Activated T-helper 1 cell treated with anti-CD3 and anti-CD28 coated beads, Interleukin-2, amount 50 U/mL, for 16 hours (primary cell): ENCODE results near the gene SORBS2.

Source experiments
- DNase-seq, 2 donors: peaks; one replicate each; pipeline ENCODE4 v3.0.0-alpha.2; 2020; ENCODE audit warnings: low read depth in 1 of 2, low spot score in 1 of 2

SORBS2 gene

DNA sequence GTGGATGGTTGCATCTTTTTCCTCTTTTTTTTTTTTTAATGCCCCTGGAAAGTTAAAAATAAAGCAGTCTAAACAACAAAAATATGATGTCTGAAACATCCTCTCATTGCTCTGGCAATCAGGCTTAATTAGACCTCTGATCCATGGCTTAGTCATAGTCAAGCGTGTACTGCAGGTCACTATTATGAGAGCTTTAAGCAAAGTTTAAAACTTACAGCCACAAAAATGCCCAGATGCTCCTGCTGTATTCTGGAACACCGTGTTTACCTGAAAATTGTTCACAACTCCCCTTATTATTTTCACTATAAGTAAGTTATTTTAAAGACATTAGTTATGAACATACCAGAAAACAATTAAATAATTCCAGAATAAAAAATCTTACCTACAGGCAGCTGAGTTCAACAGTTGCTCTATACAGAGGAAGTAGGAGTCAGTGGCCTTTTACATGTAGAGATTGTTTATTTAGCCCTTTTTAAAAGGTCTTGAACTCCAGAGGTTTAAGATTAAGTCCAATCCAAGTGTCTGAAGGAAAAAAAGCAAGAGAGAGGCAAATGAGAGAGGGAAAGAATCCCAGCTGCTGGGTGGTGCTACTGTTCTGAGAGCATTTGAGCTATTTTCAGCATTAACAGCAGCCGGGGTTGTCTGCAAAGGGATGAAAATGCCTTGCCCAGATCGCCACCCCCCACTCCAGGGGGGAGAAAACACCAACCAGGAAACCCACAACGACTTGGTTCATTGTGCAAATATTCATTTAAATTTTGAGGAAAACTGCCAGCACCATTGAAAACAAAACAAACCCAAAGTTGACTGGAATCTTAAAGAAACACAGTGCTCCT is 36.9 kb downstream of the SORBS2 start:
- no peak for DNase-seq

DNA sequence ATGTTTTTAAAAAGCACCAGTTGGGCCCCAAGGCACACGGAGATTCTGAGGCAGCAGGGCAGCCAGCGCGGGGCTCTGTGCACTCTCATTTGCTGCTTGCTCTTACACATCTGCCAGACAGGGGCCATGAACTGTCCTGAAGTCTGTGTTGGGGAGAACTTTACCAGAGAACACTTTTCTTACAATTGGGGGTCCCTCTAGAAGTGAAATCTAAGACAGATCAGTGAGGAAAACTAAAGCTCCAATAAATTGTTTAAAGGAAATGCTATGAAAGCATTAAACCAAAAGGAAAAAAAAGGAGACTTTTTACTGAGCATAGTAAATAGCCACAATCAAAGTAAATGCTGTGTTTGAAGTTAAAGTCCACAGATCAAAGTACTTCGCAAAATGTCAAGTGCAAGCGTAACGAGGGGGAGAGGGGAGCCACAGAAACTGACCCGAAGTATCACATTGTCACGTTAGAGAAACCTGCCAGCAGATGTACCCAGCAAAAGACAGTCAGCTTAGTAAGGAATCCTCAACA is 37.8 kb downstream of the SORBS2 start:
- DNase-seq = no peak

DNA sequence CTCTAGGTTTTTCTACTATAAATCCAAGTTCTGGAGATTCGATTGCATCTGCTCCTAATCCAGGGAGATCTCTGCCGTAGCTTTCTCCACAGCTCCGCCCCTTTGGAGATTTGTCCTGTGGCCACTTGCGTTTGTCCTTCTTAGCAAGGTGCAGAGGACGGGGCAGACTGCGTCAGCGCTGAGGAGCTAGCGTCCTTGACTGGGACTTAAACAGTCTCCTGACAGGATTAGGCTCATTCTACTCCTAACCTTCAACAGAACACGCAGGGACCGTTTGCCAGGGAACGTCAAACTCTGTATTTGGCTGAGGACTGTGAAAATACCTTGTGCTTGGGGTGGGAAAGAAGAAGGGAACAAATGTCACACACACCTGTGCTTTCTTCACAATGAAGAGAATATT is 38.6 kb downstream of the SORBS2 start:
- DNase-seq = no peak

DNA sequence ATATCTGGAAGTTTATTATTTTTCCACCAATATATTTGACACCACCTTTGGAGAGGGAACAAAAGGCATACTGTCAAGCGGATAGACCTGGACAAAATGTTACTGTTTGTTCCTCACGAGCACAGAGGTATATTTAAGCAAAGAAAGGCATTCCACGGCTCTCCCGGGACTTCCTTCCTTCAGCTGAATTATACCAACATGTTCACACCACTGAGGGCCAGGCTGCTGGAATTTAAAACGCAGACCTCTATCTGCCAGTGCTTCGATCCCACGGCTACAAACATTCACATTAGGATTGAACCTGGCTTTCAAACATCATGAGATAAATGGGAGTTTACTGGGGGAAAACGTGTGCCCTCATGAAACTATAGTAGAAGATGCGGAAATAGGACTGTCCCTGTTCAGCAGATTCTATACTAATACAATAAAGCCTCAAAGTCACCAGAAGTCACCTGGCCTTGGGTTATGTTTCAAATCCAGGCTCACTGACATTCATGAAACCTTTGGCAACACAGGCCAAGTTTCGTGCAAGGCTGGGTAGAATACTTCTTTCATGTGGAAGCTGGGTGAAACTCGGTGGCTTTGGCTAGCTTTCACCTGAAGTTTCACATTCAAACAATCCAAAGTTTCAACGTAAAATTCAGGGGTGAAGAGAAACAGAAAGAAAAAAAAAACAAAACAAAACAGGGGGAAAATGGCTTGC is 39.5 kb downstream of the SORBS2 start:
- no peak for DNase-seq

DNA sequence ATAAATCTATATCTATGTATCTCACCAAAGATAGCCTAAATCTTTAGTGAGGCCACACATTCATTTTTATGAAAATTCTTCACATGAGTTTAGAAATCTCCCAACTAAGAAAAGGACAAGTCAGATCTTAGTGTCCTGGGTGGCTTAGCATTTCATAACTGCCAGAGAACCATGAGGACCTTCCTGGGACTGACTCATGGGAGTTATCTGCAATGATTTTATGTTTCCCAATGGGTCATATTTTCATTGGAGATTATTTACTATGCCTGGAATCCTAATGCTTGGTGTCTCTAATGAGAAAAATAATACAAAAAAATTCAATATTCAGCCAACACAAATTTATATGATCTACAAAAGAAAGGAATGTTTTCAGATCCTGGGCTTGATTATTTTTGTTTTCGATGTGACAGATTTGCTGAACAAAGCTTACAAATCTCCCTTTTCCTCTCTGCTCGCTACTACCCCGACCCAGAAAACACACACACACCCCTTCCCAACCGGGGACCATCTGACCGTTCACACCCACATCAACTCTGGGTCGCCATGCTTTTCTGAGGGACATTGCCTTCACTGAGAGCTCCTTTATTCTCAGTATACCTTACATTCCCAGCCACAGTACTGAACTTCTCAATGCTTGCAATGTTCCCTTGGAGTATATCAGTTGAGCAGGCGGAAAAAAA is 40.1 kb downstream of the SORBS2 start:
- DNase-seq = no peak

DNA sequence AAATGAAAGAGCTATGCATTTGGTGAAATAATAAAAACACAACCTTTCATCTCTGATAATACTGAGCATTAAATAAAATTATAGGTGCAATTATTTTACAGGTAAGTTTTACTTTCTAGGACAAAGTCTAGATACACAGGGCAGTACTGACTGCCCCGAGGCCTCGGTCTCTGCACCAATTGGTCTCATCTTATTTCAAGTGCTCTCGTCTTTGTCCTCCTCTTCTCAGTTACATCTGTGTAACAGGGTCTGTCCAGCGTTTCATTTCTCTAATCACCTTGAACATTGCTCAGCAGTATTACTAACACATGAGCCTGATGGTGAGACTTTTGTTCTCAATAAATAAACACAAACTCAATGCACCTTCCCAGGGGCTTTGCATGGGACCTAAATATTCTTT is 44.5 kb downstream of the SORBS2 start:
- no peak for DNase-seq

DNA sequence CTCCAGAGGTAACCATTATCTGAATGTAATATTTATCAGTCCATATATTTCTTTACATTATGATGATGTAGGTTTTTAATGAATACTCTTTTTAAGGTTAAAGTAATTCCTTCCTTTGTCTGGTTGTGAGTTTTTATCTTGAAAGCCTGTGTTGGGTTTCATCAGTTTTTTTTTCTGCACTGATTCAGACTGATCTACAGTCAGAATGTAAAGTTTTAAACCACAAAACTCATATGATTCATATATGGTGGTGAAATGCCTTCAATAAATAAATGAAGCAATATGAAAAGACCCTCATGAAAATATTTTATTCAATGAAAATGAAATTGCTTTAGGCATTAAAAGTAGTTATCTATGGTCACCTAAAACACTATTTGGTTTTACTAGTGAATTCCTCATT is 47.1 kb downstream of the SORBS2 start:
- no peak for DNase-seq

DNA sequence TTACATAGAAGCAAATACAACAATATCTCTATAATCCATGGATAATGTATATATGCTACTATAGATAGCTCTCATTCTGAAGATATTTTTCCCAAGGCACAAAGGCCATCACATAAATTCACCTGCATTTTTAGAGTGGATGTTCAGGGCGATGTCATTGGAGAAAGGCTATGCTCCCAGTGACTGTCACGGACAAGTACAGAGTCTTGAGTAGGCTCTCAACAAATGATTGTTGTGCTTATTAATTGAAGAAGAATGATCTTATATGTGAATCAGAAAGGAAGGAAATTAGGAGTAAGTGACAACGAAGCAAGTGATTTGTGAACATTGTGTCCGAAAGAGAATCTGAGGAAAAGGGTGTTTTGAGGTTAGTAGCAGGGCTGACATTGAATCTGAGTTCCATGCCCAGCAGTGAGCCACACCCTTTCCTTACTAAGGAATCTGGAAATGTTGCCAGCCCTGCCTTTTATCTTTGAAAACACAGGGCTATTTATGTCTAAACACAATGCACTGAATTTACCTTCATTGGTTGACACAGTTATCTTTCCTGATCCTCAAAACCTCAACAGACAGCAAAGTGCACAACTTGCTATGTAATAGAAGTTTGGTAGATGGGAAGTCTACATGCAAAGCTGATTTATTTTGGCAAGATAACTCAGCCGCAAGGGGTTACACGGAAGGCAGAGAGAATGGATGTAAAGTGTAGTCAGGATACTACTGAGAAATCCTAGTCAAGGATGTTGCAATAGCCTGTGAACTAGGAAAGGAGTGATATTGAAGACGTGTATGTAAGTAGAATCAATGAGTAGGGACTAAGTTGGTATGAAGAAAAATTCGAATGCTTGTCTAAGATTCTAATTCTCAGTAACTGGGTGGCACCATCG is 50.4 kb downstream of the SORBS2 start:
- DNase-seq = no peak

DNA sequence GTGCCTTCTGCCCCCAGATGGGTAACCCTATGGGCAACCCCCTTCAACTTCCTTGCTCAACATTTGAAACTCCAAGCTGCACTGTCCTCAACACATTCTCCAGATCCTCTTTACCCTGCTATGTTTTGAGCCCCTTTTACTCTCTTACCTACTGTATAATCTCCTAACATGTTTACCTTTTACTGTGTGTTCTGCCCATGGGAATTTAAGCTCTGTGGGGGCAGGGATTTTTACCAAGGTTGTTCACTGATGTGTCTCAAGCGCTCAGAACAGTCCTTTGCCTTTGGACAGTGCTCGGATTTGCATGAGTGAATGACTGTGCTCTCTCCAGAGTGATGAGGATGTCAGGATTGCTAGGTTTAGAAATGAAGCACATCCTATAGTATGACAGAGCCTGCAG is 53.2 kb downstream of the SORBS2 start:
- no peak for DNase-seq

DNA sequence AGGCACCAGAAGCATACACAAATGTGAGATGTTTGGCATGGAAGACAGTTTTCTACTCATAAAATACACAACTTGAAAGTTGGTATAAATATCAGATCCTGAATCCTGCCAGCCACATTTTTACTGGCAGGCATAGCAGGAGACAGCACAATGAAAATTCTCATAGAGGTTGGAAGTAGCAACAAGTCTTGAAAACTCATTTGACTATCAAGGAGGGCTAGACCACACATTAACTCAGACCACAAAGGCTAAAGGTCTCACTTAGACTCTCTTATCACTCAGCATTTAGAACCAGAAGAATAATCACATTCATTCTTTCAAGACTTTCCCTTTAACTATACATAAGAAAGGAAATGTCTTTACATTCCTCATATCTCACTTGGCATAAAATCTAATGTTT is 56.5 kb downstream of the SORBS2 start:
- DNase-seq = no peak

DNA sequence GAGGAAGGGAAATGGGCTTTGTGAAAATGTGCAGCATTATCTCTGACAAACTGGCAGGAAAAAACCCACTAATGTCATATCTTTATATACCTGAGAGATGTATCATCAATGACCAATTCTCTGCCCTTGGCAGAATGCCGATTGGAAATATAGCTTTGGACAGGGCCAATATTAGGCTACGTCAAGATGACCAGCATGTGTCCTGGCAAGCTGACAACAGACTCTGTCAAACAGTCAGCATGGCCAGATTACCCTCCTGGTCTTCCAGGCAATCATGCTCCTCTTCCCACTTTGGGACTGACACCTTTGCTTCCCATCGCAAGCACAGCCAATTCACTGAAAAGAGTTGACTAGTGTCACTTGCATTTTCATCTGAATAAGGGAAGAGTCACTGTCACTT is 57.0 kb downstream of the SORBS2 start:
- DNase-seq = no peak

DNA sequence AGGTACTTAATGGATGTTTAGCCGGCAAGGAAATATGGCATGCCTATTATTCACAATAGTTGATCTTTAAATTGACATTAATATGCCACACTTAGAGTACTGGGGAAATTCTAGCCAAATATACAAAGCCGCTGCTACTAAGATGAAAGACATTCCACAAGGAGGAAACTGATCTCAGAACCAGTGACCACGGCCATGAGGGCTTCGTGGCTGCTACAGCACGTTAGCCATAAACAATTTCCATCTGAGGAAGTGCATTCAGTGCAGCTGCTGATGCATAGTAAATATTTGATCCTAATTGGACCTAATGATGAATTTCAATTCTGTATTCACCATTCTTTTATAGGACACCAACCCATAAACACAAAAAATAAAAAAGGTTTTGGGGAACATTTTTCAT is 59.1 kb downstream of the SORBS2 start:
- no peak for DNase-seq

DNA sequence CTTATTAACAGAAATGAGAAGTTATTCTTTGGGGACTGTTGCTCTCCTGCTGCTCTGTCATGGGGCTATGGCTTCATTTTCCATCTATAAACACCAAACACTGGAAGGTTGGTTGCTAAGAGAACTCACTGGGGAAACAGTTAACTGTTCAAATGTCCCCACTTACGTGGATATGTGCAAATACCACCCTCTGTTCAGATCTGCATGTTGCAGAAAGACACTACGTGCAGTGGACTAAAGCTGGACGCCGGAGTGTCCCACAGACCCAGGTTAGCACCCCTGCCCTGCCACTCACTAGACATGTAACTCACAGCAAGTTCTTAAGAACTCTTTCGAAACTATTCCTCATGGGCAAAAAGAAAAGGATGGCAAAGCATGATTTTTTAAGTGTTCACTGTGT is 62.1 kb downstream of the SORBS2 start:
- DNase-seq = no peak

DNA sequence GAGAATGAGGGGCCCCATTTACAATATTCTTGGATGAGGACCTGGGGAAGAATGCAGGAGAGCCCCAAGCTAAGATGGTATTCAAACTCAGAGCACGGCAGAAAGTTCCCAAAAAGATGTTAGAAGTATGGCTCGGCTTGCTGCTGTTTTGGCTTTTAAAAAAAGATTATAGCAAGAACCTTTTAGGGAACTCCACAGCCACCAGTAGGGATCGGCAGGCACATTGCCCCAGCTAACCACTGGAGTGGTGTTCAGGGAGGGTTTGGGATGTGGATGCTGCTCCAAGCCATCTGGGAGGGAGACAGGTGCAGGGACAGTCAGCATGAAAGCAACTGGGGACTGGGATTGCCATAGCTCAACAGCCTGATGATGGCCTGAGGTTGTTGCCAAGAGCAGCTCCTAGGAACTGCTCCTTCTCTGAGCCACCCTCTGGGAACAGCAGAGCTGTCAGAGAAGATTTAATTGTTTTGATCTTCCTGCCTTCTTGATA is 63.0 kb downstream of the SORBS2 start:
- DNase-seq = no peak

DNA sequence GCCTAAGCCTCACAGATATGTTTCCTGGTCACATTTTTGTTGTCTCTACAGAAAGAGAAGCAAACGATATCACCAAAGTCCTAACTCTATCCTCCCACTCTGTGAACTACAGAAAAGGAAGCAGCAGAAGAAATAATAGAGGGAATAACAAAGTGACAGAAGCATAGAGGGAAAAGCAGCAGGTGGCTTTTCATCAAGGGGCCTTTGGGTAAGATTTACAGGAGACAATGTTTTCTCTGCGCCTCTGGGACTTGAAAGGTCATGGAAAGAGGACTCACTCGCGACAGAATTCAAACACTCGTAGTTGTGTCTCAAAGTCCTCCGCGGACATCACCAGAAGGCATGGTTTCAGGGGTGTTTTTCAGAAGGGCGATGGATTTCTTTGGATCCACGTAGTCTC is 66.1 kb downstream of the SORBS2 start:
- no peak for DNase-seq

DNA sequence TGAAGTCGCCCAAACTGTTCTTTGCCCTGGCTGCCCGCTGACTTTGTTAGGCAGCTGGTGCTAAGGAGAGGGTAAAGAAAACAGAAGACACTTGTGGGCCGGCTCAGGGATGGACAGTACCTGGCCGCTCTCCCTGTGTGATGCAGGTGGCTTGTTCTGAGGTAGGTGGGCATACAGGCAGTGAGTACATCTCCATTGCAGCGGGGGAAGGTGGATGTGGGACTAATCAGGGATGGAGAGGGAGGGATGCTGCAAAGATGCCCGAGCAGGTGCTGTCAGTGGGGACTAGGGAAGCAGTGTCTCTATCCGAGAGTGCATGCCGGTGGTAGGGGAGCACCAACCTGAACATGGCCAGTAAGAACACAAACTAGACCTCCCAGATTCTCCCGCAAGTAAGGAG is 67.0 kb downstream of the SORBS2 start:
- DNase-seq = no peak

DNA sequence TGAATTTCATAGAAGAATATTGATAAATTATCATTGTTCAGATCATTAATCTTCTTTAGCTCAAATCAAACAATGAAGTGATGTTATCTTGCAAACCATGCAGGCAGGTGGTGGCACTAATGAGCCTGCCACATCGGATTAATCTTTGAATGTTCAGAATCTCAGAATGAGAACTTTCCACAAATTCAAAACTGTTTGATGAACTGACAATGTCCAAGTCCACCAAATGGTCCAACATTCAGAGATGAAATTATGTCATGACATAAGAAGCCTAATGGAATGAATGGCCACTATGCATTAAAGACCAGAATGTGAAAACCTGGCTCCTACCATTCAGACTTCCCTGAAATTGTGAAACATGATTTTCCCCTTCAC is 67.5 kb downstream of the SORBS2 start:
- no peak for DNase-seq

DNA sequence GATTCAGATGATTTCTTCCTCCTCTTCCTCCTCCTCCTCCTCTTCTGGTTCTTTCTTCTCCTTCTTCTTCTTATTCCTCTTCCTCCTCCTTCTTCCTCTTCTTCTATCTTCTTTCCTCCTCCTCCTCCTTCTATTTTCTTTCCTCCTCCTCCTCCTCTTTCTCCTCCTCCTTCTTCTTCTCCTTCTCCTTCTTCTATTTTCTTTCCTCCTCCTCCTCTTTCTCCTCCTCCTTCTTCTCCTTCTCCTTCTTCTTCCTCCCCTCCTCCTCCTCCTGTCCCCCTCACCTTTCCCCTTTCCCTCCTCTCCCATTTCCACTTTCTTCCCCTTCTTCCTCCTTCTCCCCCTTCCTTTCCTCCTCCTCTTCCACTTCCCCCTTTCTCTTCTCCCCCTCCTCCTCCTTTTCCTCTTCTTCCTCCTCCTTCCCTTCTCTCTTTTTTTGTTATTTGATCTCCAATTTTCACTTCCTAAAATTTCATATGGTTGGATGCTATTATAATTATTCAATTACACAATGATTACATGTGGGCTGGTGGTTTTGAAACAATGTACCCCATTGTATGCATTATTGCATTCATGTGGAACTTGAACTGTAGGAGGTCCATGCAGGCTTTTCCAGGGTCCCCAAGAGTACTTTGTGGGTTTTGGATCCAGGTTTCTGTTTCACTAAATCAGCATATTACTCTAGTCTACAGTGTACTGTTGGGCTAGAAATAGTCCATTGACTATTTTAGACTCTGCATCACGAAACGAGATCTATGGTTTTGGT is 68.1 kb downstream of the SORBS2 start:
- no peak for DNase-seq

DNA sequence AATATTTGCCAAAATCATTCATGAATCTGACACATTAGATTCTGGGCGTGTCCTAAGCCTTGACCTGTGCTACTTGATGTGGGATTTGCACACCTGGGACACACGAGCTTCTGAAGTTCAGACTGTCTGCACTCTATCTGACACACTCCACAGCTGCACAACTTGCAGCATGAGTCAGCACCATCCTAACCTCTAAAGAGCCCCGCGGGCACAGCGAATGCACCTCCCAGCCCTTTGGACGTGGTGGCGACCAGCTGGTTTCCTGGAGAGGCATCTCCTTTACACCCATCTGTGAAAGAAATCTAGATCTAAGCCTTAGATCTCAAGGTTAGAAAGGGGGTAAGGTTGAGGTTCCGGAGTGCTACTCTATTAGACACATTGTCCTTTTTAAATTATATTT is 69.2 kb downstream of the SORBS2 start:
- no peak for DNase-seq

DNA sequence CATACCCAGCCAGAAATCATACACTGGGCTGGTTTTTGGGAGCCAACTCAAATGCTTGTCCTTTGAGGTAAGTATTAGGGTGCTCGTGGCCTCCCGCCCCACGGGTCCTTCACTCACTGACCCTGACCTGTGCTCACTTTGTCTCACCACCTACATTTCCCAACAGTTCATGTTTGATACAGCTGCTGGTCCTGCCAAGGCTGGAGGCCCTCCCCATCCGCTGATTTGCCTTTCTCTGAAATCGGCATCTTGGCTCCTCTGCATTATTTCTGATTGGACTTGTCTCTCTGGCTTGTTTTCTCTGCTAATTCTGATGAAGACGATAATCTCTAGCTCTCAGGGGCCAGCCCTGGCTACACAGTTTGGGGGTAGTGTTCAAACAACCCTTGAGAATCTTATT is 70.2 kb downstream of the SORBS2 start:
- no peak for DNase-seq
